Pancreas (tissue), 10 donors: Measurements from ENCODE around the gene ITPKB. TPM values are rescaled to one million over a fixed set of nuclear protein-coding genes. Genes with fewer than 3 reads are reported as not detected.

Experiments used
- ATAC-seq, 4 donors: fragments of 200-7000 bp; cut with Tn5 transposase; one replicate each; pipeline versions ENCODE4 v1.8.0 to v1.9.1; 2020; ENCODE audit warnings: mild to moderate bottlenecking in 4 of 4, moderate library complexity in 4 of 4
- DNase-seq, 6 donors: peaks; one replicate each; pipeline ENCODE4 v3.0.0-alpha.2; 2020
- FAIRE-seq: peaks from 2 replicates; lab custom pipeline; 2012; peaks lifted over from hg19 to GRCh38; lab: Jason Lieb, UNC
- H3K27ac ChIP-seq, 4 donors: fragments of 200-600 bp; sonication (generic); 1 replicate in 3 of 4; 2 replicates in 1 of 4; pipeline versions ENCODE4 v1.5.0 to v1.8.0; 2020
- H3K27me3 ChIP-seq, 4 donors: fragments of 200-600 bp; one replicate each; pipeline ENCODE4 v1.8.0; 2021
- H3K36me3 ChIP-seq, 3 donors: fragments of 200-600 bp; sonication (generic) in 1 of 3; one replicate each; pipeline versions ENCODE4 v1.5.0 to v1.8.0; 2020 to 2021
- H3K4me1 ChIP-seq, 3 donors: fragments of 200-600 bp; one replicate each; pipeline ENCODE4 v1.8.0; 2021
- H3K4me3 ChIP-seq, 4 donors: fragments of 200-600 bp; sonication (generic) in 2 of 4; one replicate each; pipeline versions ENCODE4 v1.5.0 to v1.8.0; 2020 to 2021
- H3K9me3 ChIP-seq, 4 donors: fragments of 200-600 bp; one replicate each; pipeline ENCODE4 v1.8.0; 2021
- WGBS, 2 donors: extraction: QIAGEN DNeasy Blood & Tissue Kit; methylation state at CpG; one replicate each; pipeline ENCODE4 v1.1.7; 2013; 5-methylcytosine and 5-hydroxymethylcytosine counted together
- intact Hi-C, 3 donors: fragments of 100-400 bp; cut with DNase I; formaldehyde crosslinking; loops; one replicate each; pipeline versions ENCODE4 v1.11.1 to v1.14.2; 2022
- polyA plus RNA-seq, 2 donors: library from polyadenylated mRNA; stranded (reverse); fragments of 200-250 nt; gene quantifications; one replicate each; pipeline ENCODE4 v1.2.3, GENCODE V29; 2013
- total RNA-seq, 6 donors: library from RNA; stranded (reverse); fragmentation: NEBNext Ultra II Directional in 4 of 6; extraction: Animal tissue kit (Norgen Biotek cat#: 25700) in 4 of 6; gene quantifications; one replicate each; pipeline versions ENCODE4 v1.2.1 to v1.2.4, GENCODE V29; 2021 to 2023
- TF ChIP-seq, protein P1 (sequence below), 4 donors: fragments of 200-600 bp; sonication (generic) in 3 of 4; IDR thresholded peaks; one replicate each; pipeline versions ENCODE4 v1.5.0 to v1.8.0; 2021; ENCODE audit warnings: antibody characterized with exemption in 4 of 4
- donor health status: healthy with polysubstance abuse.
- donor health status: DM: no; HTN: no; CAD: no; lungs with moderate emphysema.
- donor health status: DM: no; HTN: no; CAD: no.
- donor health status: control.
- donor health status: control.
- donor health status: Bipolar disorder and iron deficiency.
- donor health status: DM: yes; HTN: yes; CAD: no.
- donor health status: DM: no; HTN: no; CAD: no.
- donor health status: DM: no; HTN: no; CAD: no.
- donor health status: DM: yes; HTN: yes; CAD: no.

The ITPKB gene
- total and polyA plus RNA-seq, 8 donors = 3.8 to 13.9 (median 5.5) TPM

DNA sequence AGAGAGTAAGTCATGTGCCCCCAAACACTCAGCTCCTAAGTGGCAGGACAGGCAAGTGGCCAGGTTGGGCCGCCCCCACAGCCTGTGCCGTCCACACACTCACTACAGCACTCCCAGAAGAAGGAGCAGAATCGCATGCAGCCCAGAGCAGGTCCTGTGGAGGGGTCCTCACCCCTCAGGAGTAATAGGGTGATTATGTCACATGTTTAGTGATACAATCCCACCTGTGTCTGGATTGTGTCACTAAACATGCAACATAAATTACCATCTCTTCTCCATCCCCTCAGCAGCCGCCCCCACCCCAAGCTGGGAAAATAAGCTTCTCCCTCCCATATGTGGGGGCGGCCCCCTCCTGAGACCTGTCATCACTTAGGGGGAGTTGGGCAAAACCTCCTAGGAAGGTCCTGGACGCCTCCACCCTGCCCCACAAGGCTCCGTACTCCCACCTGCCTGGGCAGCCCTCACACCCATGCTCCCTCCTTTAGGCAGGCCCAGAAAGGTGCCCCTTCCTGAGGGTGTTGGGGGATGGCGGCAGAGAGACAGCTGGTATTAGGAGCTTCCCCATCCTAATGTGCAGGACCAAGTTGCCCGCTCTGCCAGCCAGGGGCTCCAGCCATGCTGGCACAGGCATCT, 133.6 kb downstream of the ITPKB start:
- no peak overlapping the region for H3K4me3 ChIP-seq
- no peaks in the 10 kb centered on the region for H3K27me3 ChIP-seq
- H3K4me1 ChIP-seq = no peaks in the 10 kb centered on the region
- H3K36me3 ChIP-seq = no peaks in the 10 kb centered on the region
- H3K9me3 ChIP-seq = no peaks in the 10 kb centered on the region
- ATAC-seq = no peak
- H3K27ac ChIP-seq = no peak overlapping the region
- 87 to 92% methylated on average over 9 of the region's 9 CpGs for WGBS, 2 donors
- no peak for DNase-seq
- intact Hi-C loops = loop anchor here in 1 of 3 donors (10.0 kb wide), 1 partner anchor 181 kb away; no protein-coding TSS in a partner anchor
- TF ChIP-seq, protein P1, sequence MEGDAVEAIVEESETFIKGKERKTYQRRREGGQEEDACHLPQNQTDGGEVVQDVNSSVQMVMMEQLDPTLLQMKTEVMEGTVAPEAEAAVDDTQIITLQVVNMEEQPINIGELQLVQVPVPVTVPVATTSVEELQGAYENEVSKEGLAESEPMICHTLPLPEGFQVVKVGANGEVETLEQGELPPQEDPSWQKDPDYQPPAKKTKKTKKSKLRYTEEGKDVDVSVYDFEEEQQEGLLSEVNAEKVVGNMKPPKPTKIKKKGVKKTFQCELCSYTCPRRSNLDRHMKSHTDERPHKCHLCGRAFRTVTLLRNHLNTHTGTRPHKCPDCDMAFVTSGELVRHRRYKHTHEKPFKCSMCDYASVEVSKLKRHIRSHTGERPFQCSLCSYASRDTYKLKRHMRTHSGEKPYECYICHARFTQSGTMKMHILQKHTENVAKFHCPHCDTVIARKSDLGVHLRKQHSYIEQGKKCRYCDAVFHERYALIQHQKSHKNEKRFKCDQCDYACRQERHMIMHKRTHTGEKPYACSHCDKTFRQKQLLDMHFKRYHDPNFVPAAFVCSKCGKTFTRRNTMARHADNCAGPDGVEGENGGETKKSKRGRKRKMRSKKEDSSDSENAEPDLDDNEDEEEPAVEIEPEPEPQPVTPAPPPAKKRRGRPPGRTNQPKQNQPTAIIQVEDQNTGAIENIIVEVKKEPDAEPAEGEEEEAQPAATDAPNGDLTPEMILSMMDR (IDR thresholded peaks at IDR 0.05) = no peak
- no peak for FAIRE-seq

DNA sequence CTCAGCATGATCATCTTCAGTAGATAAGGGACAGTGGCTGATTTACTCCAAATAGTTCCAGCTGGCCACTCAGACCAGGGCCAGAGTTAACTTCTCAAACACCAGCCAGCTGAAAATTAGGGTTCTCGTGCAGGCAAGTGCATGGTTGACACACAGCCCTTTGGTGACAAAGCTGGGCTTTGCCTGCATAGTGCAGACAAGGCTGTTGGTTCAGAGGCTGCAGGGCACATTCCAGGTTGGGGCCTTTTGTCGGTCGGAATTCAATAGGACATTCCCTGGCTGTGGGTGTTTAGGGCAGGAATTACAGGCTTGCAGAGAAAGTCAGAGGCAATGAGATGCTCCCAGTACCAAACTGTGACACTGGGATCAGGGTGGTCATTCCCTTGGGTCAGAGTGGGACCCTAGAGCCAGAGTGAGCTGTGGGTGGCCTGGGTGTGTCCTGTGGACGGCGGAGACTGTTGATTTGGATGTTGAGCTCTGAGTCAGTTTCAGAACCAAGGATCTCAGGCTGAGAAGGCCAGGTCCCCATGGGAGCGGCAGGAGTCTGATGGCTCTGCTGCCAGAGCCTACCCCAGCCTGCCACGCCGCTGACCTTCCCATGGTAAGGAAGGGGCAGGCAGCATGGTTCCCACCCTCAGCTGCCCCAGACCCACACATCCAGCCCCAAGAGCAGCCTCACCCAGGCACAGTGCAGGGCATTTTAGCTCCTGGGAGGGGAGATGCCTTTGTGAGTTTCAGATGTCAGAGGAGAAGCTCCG, 134.3 kb downstream of the ITPKB start:
- WGBS, 2 donors = 89 to 93% methylated on average over 9 of the region's 9 CpGs
- no peak for DNase-seq

DNA sequence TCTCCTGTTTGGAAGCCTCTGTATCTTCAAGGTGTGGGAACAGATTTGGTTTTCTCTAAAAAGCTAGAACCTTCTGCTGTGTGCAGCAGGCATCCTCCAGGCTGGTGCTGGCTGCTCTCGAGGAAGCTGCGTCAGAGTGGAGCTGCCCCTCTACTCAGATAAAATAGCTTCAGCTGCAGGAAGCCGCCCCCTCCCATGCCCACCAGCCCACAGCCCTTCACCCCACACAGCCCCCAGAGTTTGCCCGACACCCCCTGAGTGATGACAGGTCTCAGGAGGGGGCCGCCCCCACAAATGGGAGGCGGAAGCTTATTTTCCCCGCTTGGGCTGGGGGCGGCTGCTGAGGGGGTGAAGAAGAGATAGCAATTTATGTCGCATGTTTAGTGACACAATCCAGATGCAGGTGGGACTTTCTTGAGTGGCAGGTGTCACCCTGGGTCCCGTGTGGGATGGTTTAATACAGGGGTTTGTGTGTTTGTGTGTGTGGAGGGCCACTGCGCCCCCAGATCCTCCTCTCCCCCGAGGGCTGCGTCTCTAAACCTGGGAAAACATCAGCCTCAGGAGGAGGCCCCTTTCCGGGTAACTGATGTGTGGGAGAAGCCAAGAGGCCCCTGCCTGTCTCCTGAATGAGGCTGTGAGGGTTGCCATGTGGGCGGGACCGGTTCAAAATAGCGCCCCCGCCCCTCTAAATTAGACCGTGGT, 135.1 kb downstream of the ITPKB start:
- TF ChIP-seq, protein P1 (IDR thresholded peaks at IDR 0.05) = no peak
- DNase-seq (no peak), FAIRE-seq (no peak), ATAC-seq (no peak)
- no peak overlapping the region for H3K4me3 ChIP-seq
- H3K27me3 ChIP-seq = no peaks in the 10 kb centered on the region
- no peaks in the 10 kb centered on the region for H3K36me3 ChIP-seq
- intact Hi-C loops = loop anchor here in 1 of 3 donors (10.0 kb wide), 1 partner anchor 179 kb away; no protein-coding TSS in a partner anchor
- WGBS, 2 donors = 82 to 83% methylated on average over 19 of the region's 19 CpGs
- no peaks in the 10 kb centered on the region for H3K9me3 ChIP-seq
- H3K4me1 ChIP-seq = no peaks in the 10 kb centered on the region
- H3K27ac ChIP-seq = no peak overlapping the region

More for the DNA sequence above, 134.3 kb downstream of the ITPKB start:
- H3K36me3 ChIP-seq = no peaks in the 10 kb centered on the region
- H3K27ac ChIP-seq = no peak overlapping the region
- intact Hi-C loops = loop anchor here in 1 of 3 donors (10.0 kb wide), 1 partner anchor 180 kb away; no protein-coding TSS in a partner anchor
- TF ChIP-seq, protein P1 (IDR thresholded peaks at IDR 0.05) = no peak
- H3K9me3 ChIP-seq = no peaks in the 10 kb centered on the region
- no peaks in the 10 kb centered on the region for H3K4me1 ChIP-seq
- FAIRE-seq = no peak
- H3K4me3 ChIP-seq = no peak overlapping the region
- ATAC-seq = no peak
- H3K27me3 ChIP-seq = no peaks in the 10 kb centered on the region

DNA sequence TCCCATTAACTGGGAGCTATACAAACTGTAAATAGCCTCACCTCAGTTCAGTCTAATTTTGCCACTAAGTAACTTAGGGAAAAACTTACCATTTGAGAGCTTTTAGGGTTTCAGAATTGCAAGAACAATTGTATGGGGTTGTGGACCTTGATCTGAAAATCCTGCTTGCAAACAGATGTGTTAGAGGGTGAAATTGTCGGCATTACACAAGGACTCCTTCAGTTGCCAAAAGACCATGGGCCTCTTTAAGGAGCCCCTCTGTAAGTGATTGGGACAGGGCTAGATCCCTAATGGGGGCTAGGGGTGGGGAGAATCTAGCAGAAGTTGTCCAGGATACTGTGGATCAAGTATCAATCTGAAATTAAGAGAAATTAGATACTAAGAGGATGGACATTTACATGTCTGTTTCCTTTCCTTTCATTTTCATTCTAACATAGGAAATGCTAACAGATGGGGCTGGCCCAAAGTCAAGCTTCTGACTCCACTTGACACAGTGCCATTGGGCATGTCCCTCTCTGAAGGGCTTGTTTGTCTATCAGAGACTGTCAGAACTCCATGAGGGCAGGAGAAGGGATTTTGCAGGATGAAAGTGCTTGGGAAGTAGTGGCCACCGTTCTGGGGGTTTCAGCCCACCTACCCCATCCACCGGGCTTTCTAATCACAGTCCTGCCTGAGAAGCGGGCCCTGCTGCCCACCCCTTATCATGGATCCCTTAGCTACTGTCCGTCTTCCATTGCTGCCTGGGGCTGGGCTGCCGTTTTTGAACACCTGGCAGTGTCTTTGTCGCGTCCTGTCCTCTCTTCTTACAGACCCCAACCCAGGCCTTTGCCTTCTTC, 135.8 kb downstream of the ITPKB start:
- DNase-seq = peak in 1 of 6 donors; percentile 28
- FAIRE-seq = no peak
- 69 to 79% methylated on average over 8 of the region's 8 CpGs for WGBS, 2 donors

More for the DNA sequence above, 135.8 kb downstream of the ITPKB start:
- Histone ChIP-seq H3K27me3 (no peaks in the 10 kb centered on the region), H3K36me3 (no peaks in the 10 kb centered on the region), H3K27ac (no peak overlapping the region), H3K9me3 (no peaks in the 10 kb centered on the region), H3K4me3 (no peak overlapping the region), H3K4me1 (no peaks in the 10 kb centered on the region)
- TF ChIP-seq, protein P1 (IDR thresholded peaks at IDR 0.05) = no peak
- intact Hi-C loops = loop anchor here in 1 of 3 donors (10.0 kb wide), 1 partner anchor 178 kb away; no protein-coding TSS in a partner anchor
- peak in 3 of 4 donors; percentile 17 to 48 (median 45) for ATAC-seq
